HG03135 (cell line): ENCODE results near the gene BRCA1.
"Not testable (repeated sequence)": the region's sequence is repeated elsewhere in the genome, so short reads cannot be mapped to it uniquely, and the experiment has no call there.

Experiments
- ATAC-seq: cut with Tn5 transposase; IDR thresholded peaks from one replicate; pipeline ENCODE4 v1.9.1; 2021; ENCODE audit warnings: mild to moderate bottlenecking, moderate library complexity; ENCODE audit not compliant: unreplicated experiment

Gene BRCA1

GRCh38 chr17:43134774-43135453, 9.8 kb upstream of the BRCA1 start:
- ATAC-seq = no peak

DNA sequence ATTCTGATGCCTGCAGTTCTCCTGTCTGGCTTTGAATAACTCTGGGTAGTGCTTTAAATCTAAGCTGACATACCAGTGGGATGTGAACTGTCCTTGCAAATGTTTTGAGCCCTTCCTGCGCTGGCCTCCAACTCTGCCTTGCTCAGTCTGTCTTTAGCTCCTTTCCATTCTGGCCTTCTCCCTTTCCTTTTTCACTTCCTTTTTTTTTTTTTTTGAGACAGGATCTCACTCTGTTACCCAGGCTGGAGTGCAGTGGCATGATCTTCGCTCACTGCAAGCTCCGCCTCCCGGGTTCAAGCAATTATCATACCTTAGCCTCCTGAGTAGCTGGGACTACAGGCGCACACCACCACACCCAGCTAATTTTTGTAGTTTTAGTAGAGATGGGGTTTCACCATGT, 8.3 kb upstream of the BRCA1 start:
- not testable (repeated sequence) for ATAC-seq

DNA sequence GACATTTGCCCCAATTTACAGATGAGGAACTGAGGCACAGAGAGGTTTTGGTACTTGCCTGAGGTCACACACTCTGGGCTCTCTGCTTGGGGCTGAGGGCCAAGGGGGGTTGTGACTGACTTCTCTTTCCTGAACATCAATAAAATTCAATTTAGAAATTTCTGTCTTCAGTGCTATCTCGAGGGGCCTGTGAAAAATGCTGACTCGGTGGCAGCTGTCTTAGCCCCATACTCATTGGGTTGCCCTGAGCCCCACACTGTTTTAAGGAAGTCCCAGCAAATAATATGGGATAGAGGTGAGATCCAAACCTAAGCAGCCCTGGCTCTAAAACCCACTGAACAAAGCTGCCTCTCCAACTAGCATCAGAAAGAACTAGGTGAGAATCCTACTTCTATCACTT, 7.0 kb upstream of the BRCA1 start:
- ATAC-seq = no peak

GRCh38 chr17:43129671-43130010, 4.5 kb upstream of the BRCA1 start:
- no peak for ATAC-seq

- not testable (repeated sequence) for ATAC-seq
Observed at GRCh38 chr17:43127333-43127876, 2.2 kb upstream of the BRCA1 start.

DNA sequence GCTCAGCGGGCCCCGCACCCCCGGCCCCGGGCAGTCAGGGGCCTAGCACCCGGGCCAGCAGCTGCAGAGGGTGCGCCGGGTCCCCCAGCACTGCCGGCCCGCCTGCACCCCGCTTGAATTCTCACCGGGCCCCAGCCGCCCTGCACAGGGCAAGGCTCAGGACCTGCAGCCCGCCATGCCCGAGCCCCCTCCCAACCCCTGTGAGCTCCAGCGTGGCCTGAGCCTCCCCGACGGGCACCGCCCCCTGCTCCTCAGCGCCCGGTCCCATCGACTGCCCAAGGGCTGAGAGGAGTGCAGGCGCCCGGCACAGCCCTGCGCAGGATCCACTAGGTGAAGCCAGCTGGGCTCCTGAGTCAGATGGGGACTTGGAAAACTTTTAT, 1.7 kb upstream of the BRCA1 start:
- no peak for ATAC-seq

GRCh38 chr17:43125967-43126910, 1.1 kb upstream of the BRCA1 start:
- ATAC-seq = no peak

DNA sequence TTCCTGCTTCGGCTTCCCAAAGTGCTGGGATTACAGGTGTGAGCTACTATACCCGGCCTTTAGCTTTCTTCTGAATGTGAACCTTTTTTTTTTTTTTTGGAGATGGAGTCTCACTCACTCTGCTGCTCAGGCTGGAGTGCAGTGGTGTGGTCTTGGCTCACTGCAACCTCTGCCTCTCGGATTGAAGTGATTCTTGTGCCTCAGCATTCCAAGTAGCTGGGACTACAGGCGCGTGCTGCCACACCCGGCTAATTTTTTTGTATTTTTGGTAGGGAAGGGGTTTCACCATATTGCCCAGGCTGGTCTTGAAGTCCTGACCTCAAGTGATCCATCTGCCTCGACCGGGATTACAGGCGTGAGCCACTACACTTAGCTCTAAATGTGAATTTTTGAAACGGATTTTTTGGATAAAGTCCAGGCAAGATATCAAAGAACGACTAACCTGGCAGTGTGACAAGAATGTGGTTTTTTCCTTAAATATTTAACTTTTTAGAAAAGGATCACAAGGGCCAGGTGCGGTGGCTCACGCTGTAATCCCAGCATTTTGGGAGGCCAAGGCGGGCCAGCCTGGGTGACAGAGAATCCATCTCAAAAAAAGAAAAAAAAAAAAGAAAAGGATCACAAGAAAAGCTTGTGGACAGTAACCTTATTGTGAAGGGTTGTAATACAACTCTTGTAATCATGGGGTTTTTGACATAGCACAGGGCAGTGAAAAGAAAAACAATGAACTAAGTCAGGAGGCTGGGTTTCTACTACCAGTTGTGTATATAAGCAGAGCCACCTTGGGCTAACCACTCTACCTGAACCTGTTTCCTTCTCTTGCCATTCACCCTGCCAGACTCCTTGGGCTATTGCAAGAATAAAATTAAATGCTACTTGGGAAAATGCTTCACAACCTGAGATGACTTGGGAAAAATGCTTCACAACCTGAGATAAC, 6.2 kb downstream of the BRCA1 start:
- ATAC-seq = no peak

- no peak for ATAC-seq
Observed at GRCh38 chr17:43114151-43114552, 11.0 kb downstream of the BRCA1 start.

DNA sequence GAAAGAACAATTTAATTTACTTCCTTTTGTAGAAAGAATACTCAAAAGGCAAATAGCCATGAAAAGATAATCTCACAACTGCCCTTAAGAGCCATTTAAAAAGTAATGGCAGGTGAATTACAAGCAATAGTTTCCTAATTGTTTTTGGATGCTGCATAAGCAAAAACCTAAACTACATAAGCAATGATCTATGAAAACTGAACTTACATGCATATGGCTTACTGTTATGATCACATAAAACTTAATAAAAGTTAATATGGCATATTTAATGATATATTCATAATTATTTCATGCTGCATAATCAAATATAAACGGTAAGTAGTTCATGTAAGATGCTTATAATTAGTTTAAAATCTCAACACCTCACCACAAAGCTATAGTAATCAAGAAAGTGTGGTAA, 18.6 kb downstream of the BRCA1 start:
- no peak for ATAC-seq

GRCh38 chr17:43105146-43105545, 20.0 kb downstream of the BRCA1 start:
- ATAC-seq = no peak

- no peak for ATAC-seq
Observed at GRCh38 chr17:43104665-43105064, 20.5 kb downstream of the BRCA1 start.

GRCh38 chr17:43095364-43095763, 29.8 kb downstream of the BRCA1 start:
- not testable (repeated sequence) for ATAC-seq

DNA sequence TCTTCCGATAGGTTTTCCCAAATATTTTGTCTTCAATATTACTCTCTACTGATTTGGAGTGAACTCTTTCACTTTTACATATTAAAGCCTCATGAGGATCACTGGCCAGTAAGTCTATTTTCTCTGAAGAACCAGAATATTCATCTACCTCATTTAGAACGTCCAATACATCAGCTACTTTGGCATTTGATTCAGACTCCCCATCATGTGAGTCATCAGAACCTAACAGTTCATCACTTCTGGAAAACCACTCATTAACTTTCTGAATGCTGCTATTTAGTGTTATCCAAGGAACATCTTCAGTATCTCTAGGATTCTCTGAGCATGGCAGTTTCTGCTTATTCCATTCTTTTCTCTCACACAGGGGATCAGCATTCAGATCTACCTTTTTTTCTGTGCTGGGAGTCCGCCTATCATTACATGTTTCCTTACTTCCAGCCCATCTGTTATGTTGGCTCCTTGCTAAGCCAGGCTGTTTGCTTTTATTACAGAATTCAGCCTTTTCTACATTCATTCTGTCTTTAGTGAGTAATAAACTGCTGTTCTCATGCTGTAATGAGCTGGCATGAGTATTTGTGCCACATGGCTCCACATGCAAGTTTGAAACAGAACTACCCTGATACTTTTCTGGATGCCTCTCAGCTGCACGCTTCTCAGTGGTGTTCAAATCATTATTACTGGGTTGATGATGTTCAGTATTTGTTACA, 30.9 kb downstream of the BRCA1 start:
- no peak for ATAC-seq

DNA sequence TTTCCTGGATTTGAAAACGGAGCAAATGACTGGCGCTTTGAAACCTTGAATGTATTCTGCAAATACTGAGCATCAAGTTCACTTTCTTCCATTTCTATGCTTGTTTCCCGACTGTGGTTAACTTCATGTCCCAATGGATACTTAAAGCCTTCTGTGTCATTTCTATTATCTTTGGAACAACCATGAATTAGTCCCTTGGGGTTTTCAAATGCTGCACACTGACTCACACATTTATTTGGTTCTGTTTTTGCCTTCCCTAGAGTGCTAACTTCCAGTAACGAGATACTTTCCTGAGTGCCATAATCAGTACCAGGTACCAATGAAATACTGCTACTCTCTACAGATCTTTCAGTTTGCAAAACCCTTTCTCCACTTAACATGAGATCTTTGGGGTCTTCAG, 32.3 kb downstream of the BRCA1 start:
- ATAC-seq = no peak

GRCh38 chr17:43090022-43090421, 35.1 kb downstream of the BRCA1 start:
- no peak for ATAC-seq

- no peak for ATAC-seq
Observed at GRCh38 chr17:43085474-43085873, 39.7 kb downstream of the BRCA1 start.

- no peak for ATAC-seq
Observed at GRCh38 chr17:43079641-43080302, 45.4 kb downstream of the BRCA1 start.

- no peak for ATAC-seq
Observed at GRCh38 chr17:43074869-43075268, 50.3 kb downstream of the BRCA1 start.

- no peak for ATAC-seq
Observed at GRCh38 chr17:43070872-43071271, 54.3 kb downstream of the BRCA1 start.
